DMS53 (cell line): ENCODE measurements around the gene APOB.
A peak's percentile ranks its signal among the peaks of the same experiment; 100 is the strongest.

Experiments used
- DNase-seq: peaks from one replicate; lab custom pipeline; 2025; lab: John Stamatoyannopoulos, UW

The APOB gene

DNA sequence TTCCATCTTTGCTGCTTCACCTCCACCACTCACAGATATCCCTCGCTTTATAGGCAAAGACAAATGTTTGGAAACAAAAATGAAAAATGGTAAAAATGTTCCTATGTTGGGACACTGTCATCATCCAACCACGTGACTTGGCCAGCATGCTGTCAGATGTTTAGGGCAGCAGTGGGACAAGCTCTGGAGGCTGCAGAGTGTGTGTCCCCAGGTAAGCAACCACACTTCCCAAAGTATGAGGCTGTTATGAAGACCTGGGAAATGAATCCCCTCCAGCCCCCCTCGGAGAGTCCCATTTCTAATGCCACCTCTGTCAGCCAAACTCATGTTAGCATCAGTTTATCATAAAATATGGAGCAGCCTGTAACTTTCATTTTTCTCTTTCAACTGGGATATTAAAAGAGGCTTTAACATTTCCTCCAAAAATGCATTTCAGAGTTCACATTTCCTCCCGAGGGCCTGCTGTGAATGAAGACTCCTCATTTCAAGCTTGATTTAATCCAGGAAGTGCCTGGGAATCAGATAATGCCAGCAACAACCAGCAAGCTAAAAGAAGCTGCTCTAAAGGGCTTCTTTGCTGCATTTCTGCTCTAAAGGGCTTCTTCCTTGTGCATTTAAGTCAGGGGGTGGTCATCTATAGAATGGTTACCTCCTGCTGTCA lies 66.2 kb downstream of the APOB start:
- DNase-seq, result no peak

DNA sequence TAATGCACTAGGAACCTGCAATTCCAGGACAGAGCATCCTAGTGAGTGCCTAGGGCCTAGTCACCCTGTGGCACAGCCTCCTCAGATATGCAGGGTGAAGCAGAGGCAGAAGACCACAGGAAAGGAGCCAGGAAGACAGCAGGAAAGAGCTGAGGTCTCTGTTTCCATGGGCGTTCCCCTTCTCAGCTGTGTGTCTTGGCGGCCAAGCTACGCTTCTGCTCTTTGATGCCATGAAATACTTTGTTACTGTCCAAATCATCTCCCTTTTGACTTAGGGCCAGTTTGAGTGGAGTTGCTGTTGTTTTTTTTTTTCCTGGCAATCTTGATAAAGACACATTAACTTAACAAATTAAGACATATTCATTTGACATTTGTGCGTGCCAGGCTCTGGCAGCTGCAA lies 67.3 kb downstream of the APOB start:
- DNase-seq, result no peak

GRCh38 chr2:20972792-20973565 lies 70.9 kb downstream of the APOB start:
- no peak for DNase-seq

GRCh38 chr2:20972110-20972509 lies 71.8 kb downstream of the APOB start:
- DNase-seq, result no peak

GRCh38 chr2:20970068-20970467 lies 73.8 kb downstream of the APOB start:
- no peak for DNase-seq

DNA sequence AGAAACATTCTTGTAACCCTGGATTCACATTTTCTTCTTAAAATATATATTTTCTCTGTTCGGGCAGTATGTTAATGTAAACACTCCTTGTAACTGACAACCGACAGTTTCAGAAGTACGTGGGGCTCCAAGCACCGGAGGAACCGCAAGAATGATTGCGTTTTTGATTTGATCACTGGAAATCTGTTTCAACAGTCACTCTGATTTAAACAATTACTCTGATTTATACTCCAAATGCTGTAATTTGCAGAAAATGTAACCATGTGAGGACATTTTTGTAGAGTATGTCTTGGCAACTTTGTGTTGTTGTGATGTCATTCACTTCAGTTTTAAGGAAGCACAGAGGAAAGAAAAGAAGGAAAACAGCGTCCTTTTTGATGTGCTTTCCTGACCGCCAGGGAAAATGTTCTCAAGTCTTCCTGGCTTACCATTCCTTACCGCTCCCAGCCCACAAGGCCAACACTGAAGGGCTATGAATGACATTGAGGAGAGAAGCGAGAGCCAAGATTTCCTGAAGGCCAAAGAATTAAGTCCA lies 77.7 kb downstream of the APOB start:
- no peak for DNase-seq

DNA sequence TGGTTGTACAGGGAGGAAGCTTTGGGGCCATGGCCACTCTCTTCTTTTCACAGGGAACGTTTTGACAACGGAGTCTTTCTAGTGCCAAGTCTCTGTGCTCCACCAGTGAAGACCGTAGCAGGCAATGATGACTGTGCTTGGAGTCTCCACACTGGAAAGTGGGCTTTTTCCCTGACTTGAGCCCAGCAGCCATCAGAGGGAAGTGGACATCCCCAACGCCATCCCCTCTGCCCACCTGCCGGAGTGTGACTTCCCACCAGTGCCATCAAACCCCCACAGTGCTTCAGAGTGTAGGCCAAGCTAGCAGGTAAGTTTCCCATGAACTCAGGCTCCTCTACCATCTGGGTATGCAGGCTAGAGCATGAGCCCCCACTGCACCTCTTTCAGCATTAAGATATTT lies 78.7 kb downstream of the APOB start:
- no peak for DNase-seq

- no peak for DNase-seq
Observed at GRCh38 chr2:20963867-20964266, 80.0 kb downstream of the APOB start.

GRCh38 chr2:20962939-20963557 lies 80.8 kb downstream of the APOB start:
- DNase-seq, result peak; percentile 78

DNA sequence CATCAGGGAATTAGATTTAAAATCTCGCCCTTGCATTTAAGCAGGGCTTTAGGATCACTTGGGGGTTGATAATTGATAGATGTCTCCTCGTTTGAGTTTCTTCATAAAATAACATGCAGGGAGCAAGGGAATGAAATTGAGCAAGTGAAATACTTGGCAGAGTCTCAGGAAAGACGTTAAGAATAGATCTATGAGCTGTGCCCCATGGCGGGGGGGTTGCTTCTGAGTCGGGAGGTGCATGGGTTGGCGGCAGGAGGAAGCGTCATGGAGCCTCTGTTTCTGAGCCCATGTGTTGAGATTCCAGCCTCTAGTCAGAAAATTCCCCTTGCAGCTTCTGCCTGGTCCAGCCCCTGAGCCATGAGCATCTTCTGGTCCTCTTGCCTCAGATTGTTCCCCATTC lies 82.0 kb downstream of the APOB start:
- DNase-seq, result no peak

DNA sequence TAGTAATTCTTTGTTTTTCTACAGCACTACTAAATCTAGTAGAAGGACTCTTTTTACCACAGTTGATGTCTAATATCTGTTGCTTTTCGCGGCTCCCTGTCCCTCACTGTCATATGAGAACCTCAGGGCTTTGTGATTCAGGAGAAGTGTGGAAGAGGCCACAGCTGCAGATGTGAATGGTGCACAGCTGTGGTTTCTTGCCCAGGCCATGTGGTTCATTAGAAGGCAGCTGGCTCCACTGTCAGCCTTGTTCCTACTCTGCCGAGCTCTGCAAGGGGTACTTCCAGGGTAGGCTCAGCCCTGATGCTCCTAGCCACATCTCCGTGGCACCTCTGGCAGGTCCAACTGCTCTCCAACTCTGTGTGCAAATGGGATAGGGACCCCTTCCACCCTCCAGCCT lies 83.9 kb downstream of the APOB start:
- DNase-seq, result no peak

DNA sequence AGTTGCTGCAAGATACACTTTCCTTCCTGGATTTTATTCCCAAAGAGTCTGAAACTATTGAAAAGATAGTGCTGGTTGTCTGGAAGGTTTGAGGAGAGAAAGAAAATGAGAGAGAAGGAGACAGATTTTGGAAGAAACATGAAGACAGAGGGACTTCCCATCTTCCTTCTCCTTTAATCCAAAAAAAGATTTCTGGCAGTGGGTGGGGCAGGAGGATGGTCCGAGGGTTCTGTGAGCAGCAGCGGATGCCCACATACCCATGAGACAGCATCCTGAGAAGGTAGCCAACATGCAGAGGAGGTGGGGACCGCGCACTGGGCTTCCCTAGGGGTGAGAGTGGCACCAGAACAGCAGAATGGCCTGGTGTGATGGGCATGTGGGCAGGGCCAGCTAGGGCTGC lies 84.6 kb downstream of the APOB start:
- DNase-seq, result no peak

DNA sequence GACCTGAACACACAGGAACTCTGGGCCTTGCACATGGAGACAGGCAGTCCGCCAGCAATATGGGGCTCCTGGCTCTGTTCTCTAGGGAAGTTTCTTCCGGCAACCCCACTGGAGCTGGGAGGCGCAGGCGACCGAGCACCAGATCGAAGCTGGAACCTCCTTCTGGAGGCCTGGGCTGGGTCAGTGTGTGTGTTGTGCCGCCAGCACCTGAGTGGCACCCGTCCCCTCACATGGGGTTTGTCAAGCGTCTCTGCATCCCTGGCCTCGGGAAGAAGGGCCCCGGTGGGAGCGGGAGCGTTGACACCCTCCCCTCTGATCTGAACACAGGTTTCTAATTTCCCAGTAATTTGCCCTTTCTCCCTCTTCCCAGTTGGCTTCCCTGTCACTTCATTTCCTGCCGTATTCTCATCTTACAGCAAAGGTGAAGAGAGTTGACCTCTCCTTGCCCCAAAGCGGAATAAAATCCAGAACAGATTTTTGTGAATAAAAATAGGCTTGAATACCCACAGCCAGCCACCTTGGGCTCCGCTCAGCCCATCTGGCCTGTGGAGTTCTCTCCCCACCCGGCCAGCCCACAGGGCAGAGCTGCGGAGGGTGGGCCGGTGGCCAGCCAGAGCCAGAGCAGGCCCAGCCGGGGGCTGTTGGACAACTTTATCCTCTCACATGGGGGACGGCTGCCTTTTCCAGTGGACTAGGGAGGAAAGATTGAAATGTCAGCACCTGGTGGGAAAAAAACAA lies 85.9 kb downstream of the APOB start:
- DNase-seq, result no peak

DNA sequence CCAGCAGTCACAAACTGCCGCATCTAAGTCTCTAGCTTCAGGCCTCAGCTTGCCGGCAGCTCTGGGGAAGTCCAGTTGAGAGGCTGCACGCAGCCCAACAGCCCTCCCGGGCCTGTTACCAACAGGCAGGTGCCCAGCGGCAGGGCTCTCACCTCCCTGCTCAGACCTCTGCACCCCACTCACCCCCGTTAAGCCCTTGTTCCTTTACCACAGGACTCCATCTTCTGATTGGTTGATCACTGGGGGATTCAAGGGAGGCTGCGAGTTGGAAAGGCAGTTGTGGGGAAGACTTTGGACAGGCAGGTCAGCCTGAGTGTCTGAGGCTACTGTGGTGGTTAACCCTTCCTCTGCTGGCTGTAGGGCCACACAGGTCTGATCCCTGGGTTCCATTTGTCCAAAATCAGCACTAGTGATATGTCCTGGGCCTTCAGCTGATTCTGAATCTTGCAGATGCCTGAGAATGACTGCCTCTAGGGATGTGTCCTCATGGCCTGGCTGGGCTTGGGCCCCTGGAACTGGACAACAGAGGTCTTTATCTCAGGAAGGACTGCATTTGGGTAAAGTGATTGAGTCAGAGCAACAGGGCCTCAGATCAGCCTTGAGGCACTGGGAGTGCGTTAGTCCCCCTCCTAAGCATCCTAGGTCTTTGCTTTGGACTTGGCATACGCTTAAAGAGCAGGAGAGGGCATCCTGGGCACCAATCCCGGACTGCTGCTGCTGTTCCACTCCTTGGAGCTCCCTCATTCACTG lies 88.4 kb downstream of the APOB start:
- no peak for DNase-seq

GRCh38 chr2:20953146-20953824 lies 90.6 kb downstream of the APOB start:
- peak; percentile 4 for DNase-seq
